Ishikawa (cell line): ENCODE data around the gene SERHL2.

ENCODE experiments used
- CEBPB ChIP-seq: IDR thresholded peaks from 2 replicates; pipeline ENCODE4 v1.6.1; 2012
- EP300 ChIP-seq: IDR thresholded peaks from 2 replicates; pipeline ENCODE4 v1.6.1; 2012; ENCODE audit warnings: borderline replicate concordance
- NFIC ChIP-seq: IDR thresholded peaks from 2 replicates; pipeline ENCODE4 v1.6.1; 2012
- RAD21 ChIP-seq: IDR thresholded peaks from 2 replicates; pipeline ENCODE4 v1.6.1; 2012; ENCODE audit warnings: low read depth
- REST ChIP-seq: IDR thresholded peaks from 2 replicates; pipeline ENCODE4 v1.6.1; 2012; ENCODE audit warnings: low read depth, mild to moderate bottlenecking
- TAF1 ChIP-seq: IDR thresholded peaks from 2 replicates; pipeline ENCODE4 v1.6.1; 2012; ENCODE audit warnings: low read depth, mild to moderate bottlenecking
- TEAD4 ChIP-seq: IDR thresholded peaks from 2 replicates; pipeline ENCODE4 v1.6.1; 2012
- USF1 ChIP-seq: IDR thresholded peaks from 2 replicates; pipeline ENCODE4 v1.6.1; 2012
- YY1 ChIP-seq: IDR thresholded peaks from 2 replicates; pipeline ENCODE4 v1.6.1; 2012; ENCODE audit warnings: low read depth

- peak; percentile 91 for TF ChIP-seq YY1
- TF ChIP-seq TAF1 = peak; percentile 87
- no peak for TF ChIP-seq USF1
- no peak for TF ChIP-seq REST
- TF ChIP-seq EP300 = no peak
- no peak for TF ChIP-seq TEAD4
- TF ChIP-seq NFIC = no peak
- no peak for TF ChIP-seq CEBPB
- TF ChIP-seq RAD21 = no peak
Observed at GRCh38 chr22:42581762-42582716, 28.3 kb downstream of the SERHL2 start.
